Measurements from ENCODE around the gene LCMT1. TPM values are rescaled to one million over a fixed set of nuclear protein-coding genes. Genes with fewer than 3 reads are reported as not detected.

The LCMT1 gene
- total and polyA plus RNA-seq, 9 of the 15 experiments (the other 6 are each of a cell fraction or from before 2014, with no cell fraction given), result 20.0 to 42.8 (median 32.3) TPM

DNA sequence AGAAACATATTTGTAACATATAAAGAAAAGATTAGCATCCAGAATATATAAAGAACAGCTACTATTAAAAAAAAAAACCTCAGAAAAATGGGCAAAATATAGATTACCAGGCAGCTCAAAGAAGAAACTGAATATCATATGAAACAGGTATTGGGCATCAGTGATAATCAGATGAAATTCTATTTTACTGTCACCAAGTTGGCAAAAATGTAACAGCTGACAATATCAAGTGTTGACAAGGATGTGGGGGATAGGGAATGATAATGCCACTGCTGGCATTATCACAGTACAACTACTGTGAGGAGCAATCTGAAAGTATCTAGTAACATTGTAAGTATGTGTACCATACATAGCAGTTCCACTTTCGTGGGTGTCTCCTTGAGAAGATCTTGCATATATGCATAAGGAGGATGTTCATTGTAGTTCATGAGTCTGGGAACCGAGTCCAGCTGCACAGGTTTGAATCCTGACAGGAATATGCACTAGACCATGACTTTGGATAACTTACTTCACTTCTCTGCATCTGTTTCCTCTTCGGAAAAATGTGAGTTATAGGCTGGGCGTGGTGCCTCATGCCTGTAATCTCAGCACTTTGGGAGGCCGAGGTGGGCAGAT lies 50.3 kb downstream of the LCMT1 start:
- no peak overlapping the region for H3K27ac ChIP-seq (ENCODE audit: extremely low read depth, low read depth, low read length)
- H2AFZ ChIP-seq (ENCODE audit: low read depth, low read length), result no peak overlapping the region
- H3K9me1 ChIP-seq (ENCODE audit: control insufficient read depth, insufficient read depth, low read length), result no peaks in the 10 kb centered on the region
- intact Hi-C loops (cut with micrococcal nuclease), result no loop called here
- H3K4me1 ChIP-seq (replicated peaks in 1 of 2; ENCODE audit: control insufficient read depth in 2 of 2, insufficient read depth in 2 of 2, low read length in 2 of 2), result no peaks in the 10 kb centered on the region
- TF ChIP-seq, protein P1, sequence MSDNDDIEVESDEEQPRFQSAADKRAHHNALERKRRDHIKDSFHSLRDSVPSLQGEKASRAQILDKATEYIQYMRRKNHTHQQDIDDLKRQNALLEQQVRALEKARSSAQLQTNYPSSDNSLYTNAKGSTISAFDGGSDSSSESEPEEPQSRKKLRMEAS (CRISPR knock-in tag; IDR thresholded peaks at IDR 0.05), result no peak
- TF ChIP-seq ZC3H4 (CRISPR knock-in tag; IDR thresholded peaks at IDR 0.05; ENCODE audit: borderline replicate concordance) (no peak), ZNF699 (CRISPR knock-in tag; IDR thresholded peaks at IDR 0.05; ENCODE audit: insufficient replicate concordance) (no peak), EWSR1 (IDR thresholded peaks at IDR 0.05; ENCODE audit: borderline replicate concordance, low read depth, partially characterized antibody) (no peak), ZBTB1 (CRISPR knock-in tag; IDR thresholded peaks at IDR 0.05; ENCODE audit: borderline replicate concordance, low read depth) (no peak), SIN3A (IDR thresholded peaks at IDR 0.05; ENCODE audit: borderline replicate concordance in 2 of 2, control insufficient read depth in 1 of 2, low read depth in 2 of 2, low read length in 2 of 2) (no peak)
- TF ChIP-seq, protein P2, sequence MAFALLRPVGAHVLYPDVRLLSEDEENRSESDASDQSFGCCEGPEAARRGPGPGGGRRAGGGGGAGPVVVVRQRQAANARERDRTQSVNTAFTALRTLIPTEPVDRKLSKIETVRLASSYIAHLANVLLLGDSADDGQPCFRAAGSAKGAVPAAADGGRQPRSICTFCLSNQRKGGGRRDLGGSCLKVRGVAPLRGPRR (CRISPR knock-in tag; IDR thresholded peaks at IDR 0.05), result no peak
- TF ChIP-seq, protein P3, sequence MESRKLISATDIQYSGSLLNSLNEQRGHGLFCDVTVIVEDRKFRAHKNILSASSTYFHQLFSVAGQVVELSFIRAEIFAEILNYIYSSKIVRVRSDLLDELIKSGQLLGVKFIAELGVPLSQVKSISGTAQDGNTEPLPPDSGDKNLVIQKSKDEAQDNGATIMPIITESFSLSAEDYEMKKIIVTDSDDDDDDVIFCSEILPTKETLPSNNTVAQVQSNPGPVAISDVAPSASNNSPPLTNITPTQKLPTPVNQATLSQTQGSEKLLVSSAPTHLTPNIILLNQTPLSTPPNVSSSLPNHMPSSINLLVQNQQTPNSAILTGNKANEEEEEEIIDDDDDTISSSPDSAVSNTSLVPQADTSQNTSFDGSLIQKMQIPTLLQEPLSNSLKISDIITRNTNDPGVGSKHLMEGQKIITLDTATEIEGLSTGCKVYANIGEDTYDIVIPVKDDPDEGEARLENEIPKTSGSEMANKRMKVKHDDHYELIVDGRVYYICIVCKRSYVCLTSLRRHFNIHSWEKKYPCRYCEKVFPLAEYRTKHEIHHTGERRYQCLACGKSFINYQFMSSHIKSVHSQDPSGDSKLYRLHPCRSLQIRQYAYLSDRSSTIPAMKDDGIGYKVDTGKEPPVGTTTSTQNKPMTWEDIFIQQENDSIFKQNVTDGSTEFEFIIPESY (CRISPR knock-in tag; IDR thresholded peaks at IDR 0.05), result no peak
- CTCF ChIA-PET (ENCODE audit: low intra/inter-chr PET ratio), result no interaction called here
- FAIRE-seq (no peak), ATAC-seq (no peak), DNase-seq (ENCODE audit: extremely low read depth in 1 of 4, low spot score in 3 of 4) (no peak)
- 68% methylated on average over 4 of the region's 5 CpGs for WGBS (ENCODE audit: insufficient coverage, low coverage, missing lambda C conversion rate)
- no peaks in the 10 kb centered on the region for H3K9me3 ChIP-seq (replicated peaks; ENCODE audit: control insufficient read depth, insufficient read depth, low read depth, low read length)
- H4K20me1 ChIP-seq (replicated peaks; ENCODE audit: control insufficient read depth, insufficient read depth, low read length), result no peaks in the 10 kb centered on the region
- H3K36me3 ChIP-seq (ENCODE audit: control insufficient read depth, insufficient read depth, low read length), result peaks cover 30% of the 10 kb centered on the region
- H3K9ac ChIP-seq (ENCODE audit: insufficient read depth in 1 of 2, low read depth in 2 of 2, low read length in 2 of 2), result no peak overlapping the region
- H3K4me2 ChIP-seq (ENCODE audit: insufficient read depth, low read length), result no peak overlapping the region
- no peaks in the 10 kb centered on the region for H3K79me2 ChIP-seq (ENCODE audit: control insufficient read depth, insufficient read depth, low read length)
- POLR2A ChIA-PET, result interaction anchor here (0.7 kb wide), 1 partner anchor 11 kb away, joined by 3 read pairs; no protein-coding TSS in a partner anchor
- in situ Hi-C loops (cut with MboI), result no loop called here
- BruUV-seq (replicated peaks), result no TSS peak
- H3K27me3 ChIP-seq (ENCODE audit: control insufficient read depth in 2 of 2, insufficient read depth in 2 of 2, low read length in 2 of 2), result no peaks in the 10 kb centered on the region
- H3K4me3 ChIP-seq, result no peak overlapping the region

All from K562 (cell line).